GM23248 (cell line): Measurements from ENCODE around the gene EPS8. TPM values are rescaled to one million over a fixed set of nuclear protein-coding genes. Genes with fewer than 3 reads are reported as not detected.

ENCODE experiments used
- DNase-seq: peaks from one replicate; pipeline ENCODE4 v3.0.0-alpha.2; 2015
- H2AFZ ChIP-seq: fragments of 200-600 bp; sonication (generic); 2 replicates; pipeline ENCODE4 v1.6.1; 2016; ENCODE audit warnings: antibody characterized with exemption
- H3F3A ChIP-seq: fragments of 200-600 bp; sonication (generic); 2 replicates; pipeline ENCODE4 v1.6.1; 2016; ENCODE audit warnings: mild to moderate bottlenecking, antibody characterized with exemption, mixed run types; ENCODE audit not compliant: insufficient read depth
- H3K27ac ChIP-seq: fragments of 200-600 bp; sonication (generic); 2 replicates; pipeline ENCODE4 v1.5.1; 2016; ENCODE audit warnings: mild to moderate bottlenecking
- H3K27me3 ChIP-seq: fragments of 200-600 bp; sonication (generic); replicated peaks from 2 replicates; pipeline ENCODE4 v1.6.1; 2016; ENCODE audit warnings: mild to moderate bottlenecking; ENCODE audit not compliant: insufficient read depth
- H3K36me3 ChIP-seq: fragments of 200-600 bp; sonication (generic); 2 replicates; pipeline ENCODE4 v1.6.1; 2016; ENCODE audit warnings: low read depth, mild to moderate bottlenecking
- H3K4me1 ChIP-seq: fragments of 200-600 bp; sonication (generic); 2 replicates; pipeline ENCODE4 v1.6.1; 2016; ENCODE audit warnings: mild to moderate bottlenecking; ENCODE audit not compliant: insufficient read depth
- H3K4me2 ChIP-seq: fragments of 200-600 bp; sonication (generic); one replicate; pipeline ENCODE4 v1.6.1; 2016; ENCODE audit warnings: mild to moderate bottlenecking; ENCODE audit not compliant: unreplicated experiment
- H3K4me3 ChIP-seq: fragments of 200-600 bp; sonication (generic); 2 replicates; pipeline ENCODE4 v1.5.1; 2016; ENCODE audit warnings: mild to moderate bottlenecking
- H3K79me2 ChIP-seq: fragments of 200-600 bp; sonication (generic); 2 replicates; pipeline ENCODE4 v1.6.1; 2016; ENCODE audit warnings: mild to moderate bottlenecking; ENCODE audit not compliant: insufficient read depth
- H3K9ac ChIP-seq: fragments of 200-600 bp; sonication (generic); 2 replicates; pipeline ENCODE4 v1.6.1; 2016; ENCODE audit warnings: mild to moderate bottlenecking
- H3K9me2 ChIP-seq: fragments of 200-600 bp; sonication (generic); 2 replicates; pipeline ENCODE4 v1.6.1; 2016; ENCODE audit warnings: mixed run types, mild to moderate bottlenecking, moderate library complexity; ENCODE audit not compliant: insufficient read depth
- H3K9me3 ChIP-seq: fragments of 200-600 bp; sonication (generic); one replicate; pipeline ENCODE4 v1.6.1; 2017; ENCODE audit warnings: low read depth
- H4K20me1 ChIP-seq: fragments of 200-600 bp; sonication (generic); 2 replicates; pipeline ENCODE4 v1.6.0; 2016; ENCODE audit not compliant: insufficient read depth
- EZH2 ChIP-seq: fragments of 200-600 bp; sonication (generic); IDR thresholded peaks from 2 replicates; pipeline ENCODE4 v1.6.1; 2018; ENCODE audit warnings: antibody characterized with exemption, mild to moderate bottlenecking; ENCODE audit not compliant: insufficient read depth, poor library complexity, severe bottlenecking
- EZH2phosphoT487 ChIP-seq: fragments of 200-600 bp; sonication (generic); IDR thresholded peaks from 2 replicates; pipeline ENCODE4 v1.6.1; 2018; ENCODE audit warnings: antibody characterized with exemption, moderate library complexity, mild to moderate bottlenecking, low read depth; ENCODE audit not compliant: insufficient read depth
- WGBS, 2 experiments: methylation state at CpG; one replicate each; pipeline ENCODE4 v1.1.6; 2015 to 2017; ENCODE audit warnings: low lambda C conversion rate in 2 of 2, low coverage in 1 of 2; ENCODE audit errors: missing lambda C conversion rate in 2 of 2; 5-methylcytosine and 5-hydroxymethylcytosine counted together
- in situ Hi-C: fragments of 300-500 bp; cut with MboI; formaldehyde crosslinking; loops from 2 replicates; pipeline ENCODE4 v1.15.0; 2020
- polyA plus RNA-seq: library from polyadenylated mRNA; unstranded; fragments of >200 nt; fragmentation: Nextera tagmentation; extraction: Ambion mirVana; gene quantifications from 2 replicates; pipeline ENCODE4 v1.2.1, GENCODE V29; 2016
- total RNA-seq: library from RNA; depleted of rRNA; stranded (reverse); fragments of >200 nt; shearing (Covaris generic); gene quantifications from 2 replicates; pipeline ENCODE4 v1.2.3, GENCODE V29; 2014

The EPS8 gene
- total and polyA plus RNA-seq, 2 experiments from 2014 or later: 103 to 107 TPM

- in situ Hi-C loops: no loop called here
- no peak overlapping the region for H3K9ac ChIP-seq
- H3K4me2 ChIP-seq: no peak overlapping the region
- H3K4me1 ChIP-seq: peaks cover 57% of the 10 kb centered on the region
- no peak overlapping the region for H3K4me3 ChIP-seq
- no peaks in the 10 kb centered on the region for H3K9me3 ChIP-seq
- H3K27ac ChIP-seq: peak overlapping the region; percentile 72
- no peaks in the 10 kb centered on the region for H3K9me2 ChIP-seq
- H4K20me1 ChIP-seq: no peaks in the 10 kb centered on the region
- H3K27me3 ChIP-seq: no peaks in the 10 kb centered on the region
- TF ChIP-seq EZH2 (no peak), EZH2phosphoT487 (no peak)
- H3K79me2 ChIP-seq: peaks cover 83% of the 10 kb centered on the region
- H3F3A ChIP-seq: peaks cover 50% of the 10 kb centered on the region
- DNase-seq: no peak
- H2AFZ ChIP-seq: no peak overlapping the region
- H3K36me3 ChIP-seq: no peaks in the 10 kb centered on the region
- WGBS, 2 experiments: 93% methylated on average over 3 of the region's 3 CpGs
Measured at GRCh38 chr12:15698377-15698871, 90.8 kb downstream of the EPS8 start.

- Histone ChIP-seq H3K79me2 (peaks cover 83% of the 10 kb centered on the region), H4K20me1 (no peaks in the 10 kb centered on the region), H2AFZ (no peak overlapping the region), H3K9ac (no peak overlapping the region), H3K36me3 (no peaks in the 10 kb centered on the region), H3K9me2 (no peaks in the 10 kb centered on the region), H3K4me3 (no peak overlapping the region), H3K4me2 (no peak overlapping the region), H3K27me3 (no peaks in the 10 kb centered on the region), H3F3A (peaks cover 59% of the 10 kb centered on the region), H3K27ac (no peak overlapping the region), H3K4me1 (peaks cover 62% of the 10 kb centered on the region), H3K9me3 (no peaks in the 10 kb centered on the region)
- no peak for TF ChIP-seq EZH2
- TF ChIP-seq EZH2phosphoT487: no peak
- in situ Hi-C loops: no loop called here
- no peak for DNase-seq
- 94 to 98% methylated on average over 2 of the region's 2 CpGs for WGBS, 2 experiments
Measured at GRCh38 chr12:15697201-15697600, 92.0 kb downstream of the EPS8 start.

GRCh38 chr12:15693228-15693911 is 95.8 kb downstream of the EPS8 start:
- in situ Hi-C loops: no loop called here
- WGBS, 2 experiments: 79 to 83% methylated on average over 2 of the region's 2 CpGs

DNA sequence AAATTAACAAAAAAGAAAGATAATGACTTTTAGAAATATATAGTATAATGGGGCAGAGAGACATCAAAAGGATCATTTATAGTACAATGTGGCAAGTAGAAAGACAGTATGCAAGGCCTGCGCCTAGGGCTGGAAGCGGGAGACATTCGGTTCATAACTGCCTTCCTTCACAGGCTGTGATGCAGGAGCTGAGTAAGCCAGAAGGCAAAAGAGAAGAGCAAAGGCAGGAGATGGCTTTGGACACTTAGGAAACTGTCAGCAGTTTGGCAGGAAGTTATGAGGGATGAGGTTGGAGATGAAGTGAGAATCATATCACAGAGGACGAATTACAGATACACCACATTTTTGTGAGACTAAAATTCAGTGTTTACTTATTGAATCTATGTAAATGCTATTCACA is 97.8 kb downstream of the EPS8 start:
- H3K9me2 ChIP-seq: no peaks in the 10 kb centered on the region
- peaks cover 100% of the 10 kb centered on the region for H3K79me2 ChIP-seq
- no peak overlapping the region for H3K4me3 ChIP-seq
- no peaks in the 10 kb centered on the region for H3K36me3 ChIP-seq
- in situ Hi-C loops: no loop called here
- H4K20me1 ChIP-seq: no peaks in the 10 kb centered on the region
- TF ChIP-seq EZH2 (no peak), EZH2phosphoT487 (no peak)
- no peak overlapping the region for H3K4me2 ChIP-seq
- WGBS, 2 experiments: 98 to 99% methylated on average over 4 of the region's 4 CpGs
- H3K9ac ChIP-seq: no peak overlapping the region
- H3F3A ChIP-seq: peaks cover 13% of the 10 kb centered on the region
- no peak overlapping the region for H3K27ac ChIP-seq
- no peaks in the 10 kb centered on the region for H3K27me3 ChIP-seq
- peaks cover 38% of the 10 kb centered on the region for H3K4me1 ChIP-seq
- no peak for DNase-seq
- H3K9me3 ChIP-seq: no peaks in the 10 kb centered on the region
- H2AFZ ChIP-seq: no peak overlapping the region

More at GRCh38 chr12:15693228-15693911, 95.8 kb downstream of the EPS8 start:
- Histone ChIP-seq H3F3A (peaks cover 22% of the 10 kb centered on the region), H4K20me1 (no peaks in the 10 kb centered on the region), H3K9me3 (no peaks in the 10 kb centered on the region), H3K4me2 (peak overlapping the region; percentile 10), H3K27ac (peak overlapping the region; percentile 17; the same call in 1 of the 2 replicates), H2AFZ (no peak overlapping the region), H3K4me1 (peaks cover 39% of the 10 kb centered on the region), H3K9ac (no peak overlapping the region), H3K36me3 (no peaks in the 10 kb centered on the region), H3K79me2 (peaks cover 100% of the 10 kb centered on the region), H3K27me3 (no peaks in the 10 kb centered on the region), H3K9me2 (no peaks in the 10 kb centered on the region), H3K4me3 (no peak overlapping the region)
- no peak for TF ChIP-seq EZH2phosphoT487
- peak; percentile 68 for DNase-seq
